HG03095 (cell line): ENCODE results near the gene HGD.
A peak's percentile ranks its signal among the peaks of the same experiment; 100 is the strongest.
"Not testable (repeated sequence)": the region's sequence is repeated elsewhere in the genome, so short reads cannot be mapped to it uniquely, and the experiment has no call there.

Source experiments
- ATAC-seq: cut with Tn5 transposase; IDR thresholded peaks from one replicate; pipeline ENCODE4 v1.9.1; 2021; ENCODE audit warnings: moderate library complexity; ENCODE audit not compliant: unreplicated experiment

HGD gene

DNA sequence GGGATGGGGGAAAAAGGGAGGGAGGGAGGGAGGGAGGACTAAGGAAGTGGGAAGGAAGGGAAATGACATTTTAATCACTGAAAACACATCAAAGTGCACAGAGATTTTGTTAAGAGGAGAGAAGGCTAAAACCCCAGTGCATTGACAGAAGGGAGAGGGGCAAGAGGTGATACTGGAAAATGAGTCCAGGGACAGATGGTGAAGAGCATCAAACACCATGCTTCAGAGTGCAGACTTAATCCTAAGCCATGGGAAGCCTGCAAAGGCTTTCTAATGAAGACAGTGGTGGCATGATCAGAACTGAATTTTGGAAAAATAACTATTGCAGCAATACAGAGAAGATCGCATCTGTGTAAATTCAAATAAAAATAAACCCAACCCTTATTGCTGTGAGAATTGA is 41.8 kb downstream of the HGD start:
- ATAC-seq = no peak

GRCh38 chr3:120638820-120639219 is 43.2 kb downstream of the HGD start:
- ATAC-seq = not testable (repeated sequence)

- no peak for ATAC-seq
These were observed 44.0 kb downstream of the HGD start for GRCh38 chr3:120637851-120638559.

- no peak for ATAC-seq
These were observed 45.1 kb downstream of the HGD start for GRCh38 chr3:120636795-120637401.

DNA sequence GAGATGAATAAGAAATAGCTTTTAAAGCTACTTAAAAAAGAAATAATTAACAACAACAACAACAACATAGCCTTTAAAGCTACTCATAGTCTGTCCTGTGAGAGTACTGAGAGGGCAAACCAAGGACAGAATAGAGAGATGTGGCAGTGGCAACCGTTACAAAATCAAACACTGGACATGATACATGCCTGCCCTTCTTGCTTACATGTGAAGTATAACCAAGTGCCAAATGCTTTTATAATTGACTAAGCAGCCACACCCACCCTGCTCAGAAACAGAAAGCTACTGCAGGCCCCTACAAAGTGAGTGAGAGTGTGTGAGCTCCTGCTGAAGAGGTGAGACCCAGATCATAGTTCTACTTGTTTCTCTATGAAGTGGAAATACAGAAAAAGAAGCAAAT is 47.5 kb downstream of the HGD start:
- ATAC-seq = no peak

DNA sequence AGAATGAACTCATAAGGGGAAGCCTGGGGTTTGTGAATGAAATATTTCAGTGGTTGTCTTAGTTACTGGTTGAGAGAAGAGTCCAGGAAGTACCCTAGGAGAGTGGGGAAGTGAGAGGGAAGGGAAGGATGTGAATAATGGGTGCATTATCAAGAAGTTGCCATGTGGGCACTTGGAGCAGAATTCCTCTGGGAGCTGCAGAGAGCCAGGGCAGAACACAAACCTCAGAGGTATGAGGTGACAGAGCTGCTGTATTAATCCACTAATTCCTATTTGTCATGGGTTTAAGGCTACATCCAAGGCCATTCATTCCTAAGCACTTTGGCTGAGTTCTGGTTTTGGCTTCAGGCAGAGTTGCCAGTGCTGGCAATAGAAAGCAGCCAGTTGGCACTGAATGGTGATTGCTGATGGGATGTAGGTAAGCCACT is 56.9 kb downstream of the HGD start:
- ATAC-seq = no peak

GRCh38 chr3:120623727-120624093 is 58.3 kb downstream of the HGD start:
- ATAC-seq = no peak

- no peak for ATAC-seq
These were observed 58.9 kb downstream of the HGD start for GRCh38 chr3:120622870-120623726.

DNA sequence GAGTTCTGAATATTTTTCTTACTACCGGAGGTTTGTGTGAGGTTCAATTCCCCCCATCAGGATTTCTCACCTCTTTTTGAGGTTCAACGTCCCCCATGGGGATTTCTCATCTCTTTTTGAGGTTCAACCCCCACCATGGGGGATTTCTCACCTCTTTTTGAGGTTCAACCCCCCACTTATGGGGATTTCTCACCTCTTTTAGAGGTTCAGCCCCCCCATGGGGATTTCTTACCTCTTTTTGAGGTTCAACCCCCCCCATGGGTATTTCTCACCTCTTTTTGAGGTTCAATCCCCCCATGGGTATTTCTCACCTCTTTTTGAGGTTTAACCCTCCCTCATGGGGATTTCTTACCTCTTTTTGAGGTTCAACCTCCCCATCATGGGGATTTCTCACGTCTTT is 59.6 kb downstream of the HGD start:
- no peak for ATAC-seq

GRCh38 chr3:120616745-120617144 is 65.3 kb downstream of the HGD start:
- not testable (repeated sequence) for ATAC-seq

DNA sequence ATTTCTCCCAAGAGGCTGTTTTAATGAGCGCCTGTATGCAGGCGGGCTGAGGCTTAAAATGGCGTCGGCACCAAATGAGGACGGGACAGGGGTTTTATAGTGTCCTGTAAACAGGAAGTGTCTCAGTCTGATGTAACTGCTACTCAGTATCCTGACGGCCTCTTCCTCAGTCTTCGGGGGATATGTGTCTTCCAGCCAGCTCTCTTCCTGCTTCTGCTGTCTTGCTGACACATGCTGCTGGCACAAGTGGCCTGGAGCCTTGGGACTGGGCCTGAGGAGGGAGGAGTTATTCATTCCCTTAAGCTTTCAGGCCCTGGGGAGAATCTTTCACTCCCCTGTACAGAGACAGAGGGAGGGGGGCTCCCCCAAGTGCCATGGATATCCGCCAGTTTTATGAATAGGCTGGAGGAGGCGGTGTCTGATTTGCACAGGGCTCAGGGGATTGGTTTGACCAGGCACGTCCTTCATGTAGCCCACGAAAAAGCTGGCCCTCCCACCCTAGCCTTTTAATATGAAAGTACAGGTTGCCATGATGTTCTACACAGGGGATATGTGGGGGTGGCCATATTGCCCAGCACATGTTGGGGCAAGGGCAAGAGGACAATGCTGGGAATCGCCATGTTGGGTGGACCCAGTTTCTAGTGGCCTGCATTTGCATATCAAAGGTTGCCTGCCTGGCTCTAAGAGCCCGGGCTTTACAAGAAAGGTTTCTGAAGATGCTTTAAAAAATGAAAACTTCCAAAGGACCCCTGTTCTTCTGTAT is 66.0 kb downstream of the HGD start:
- no peak for ATAC-seq

DNA sequence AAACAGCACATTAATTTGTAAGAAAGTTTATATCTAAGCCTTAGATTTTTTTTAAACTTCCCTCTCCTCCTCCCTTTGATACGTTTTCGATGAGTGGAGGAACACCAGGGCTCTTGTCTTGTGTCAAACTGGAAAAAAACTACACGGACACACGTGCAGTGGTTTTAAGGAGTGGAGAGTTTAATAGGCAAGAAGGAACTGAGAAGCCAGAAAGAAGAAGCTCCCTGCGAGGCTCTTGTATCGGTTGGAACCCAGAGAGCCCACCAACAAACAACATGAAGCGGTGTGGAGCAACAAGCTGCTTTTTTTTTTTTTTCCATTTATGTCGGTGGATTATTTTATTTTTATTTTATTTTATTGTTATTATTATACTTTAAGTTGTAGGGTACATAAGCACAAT is 67.3 kb downstream of the HGD start:
- ATAC-seq = no peak

GRCh38 chr3:120608506-120608905 is 73.5 kb downstream of the HGD start:
- no peak for ATAC-seq

DNA sequence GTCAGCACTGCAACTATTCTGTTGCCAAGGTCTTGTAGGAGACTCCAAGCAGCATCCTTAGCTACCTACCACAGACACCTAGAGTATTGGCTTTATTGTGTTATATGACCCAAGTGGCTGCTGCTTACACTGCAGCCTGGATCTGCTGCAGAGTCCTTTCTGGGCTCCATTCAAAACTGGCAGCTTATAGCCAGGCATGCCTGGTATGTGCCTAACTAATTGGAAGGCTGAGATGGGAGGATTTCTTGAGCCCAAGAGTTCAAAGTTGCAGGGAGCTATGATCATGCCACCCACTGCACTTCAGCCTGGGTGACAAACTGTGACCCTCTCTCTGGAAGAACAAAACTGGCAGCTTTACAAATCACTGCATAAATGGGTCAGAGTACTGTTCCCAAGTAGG is 77.3 kb downstream of the HGD start:
- no peak for ATAC-seq

DNA sequence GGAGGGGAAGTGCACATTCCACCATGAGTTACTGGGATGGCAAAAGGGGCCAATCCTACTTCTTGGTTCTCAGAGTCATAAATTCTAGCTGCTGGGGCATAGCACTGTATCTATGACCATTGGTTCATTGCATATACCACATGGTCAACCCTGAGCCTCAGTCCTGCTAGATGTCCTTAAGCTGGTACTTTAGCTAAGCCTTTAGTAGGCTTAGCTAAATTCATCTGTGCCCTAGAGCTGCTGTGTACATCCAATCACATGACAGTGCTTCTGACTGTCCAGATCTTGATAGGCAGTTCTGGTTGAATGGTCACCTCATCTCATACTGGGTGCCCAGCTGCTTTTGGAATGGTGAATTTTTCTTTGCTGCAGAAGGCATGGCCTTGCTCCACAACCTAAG is 77.7 kb downstream of the HGD start:
- no peak for ATAC-seq

DNA sequence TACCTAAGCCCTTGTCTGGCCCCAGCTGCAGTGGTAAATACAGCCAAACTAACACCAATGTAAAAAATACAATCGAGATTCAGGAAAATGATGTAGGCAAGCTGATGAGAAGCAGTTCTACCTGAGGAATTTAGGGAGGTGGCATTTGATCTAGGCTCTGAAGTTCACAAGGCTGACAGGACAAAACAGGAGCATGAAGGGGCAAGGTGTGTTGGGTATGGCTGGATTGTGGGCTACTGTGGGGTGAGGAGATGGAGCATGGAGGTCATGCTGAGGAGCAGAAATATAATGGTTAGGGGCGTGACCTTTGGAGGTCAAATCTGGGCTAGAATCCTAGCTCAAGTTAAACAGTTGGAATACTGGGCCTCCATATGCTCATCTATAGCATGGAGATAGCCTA is 79.4 kb downstream of the HGD start:
- no peak for ATAC-seq

DNA sequence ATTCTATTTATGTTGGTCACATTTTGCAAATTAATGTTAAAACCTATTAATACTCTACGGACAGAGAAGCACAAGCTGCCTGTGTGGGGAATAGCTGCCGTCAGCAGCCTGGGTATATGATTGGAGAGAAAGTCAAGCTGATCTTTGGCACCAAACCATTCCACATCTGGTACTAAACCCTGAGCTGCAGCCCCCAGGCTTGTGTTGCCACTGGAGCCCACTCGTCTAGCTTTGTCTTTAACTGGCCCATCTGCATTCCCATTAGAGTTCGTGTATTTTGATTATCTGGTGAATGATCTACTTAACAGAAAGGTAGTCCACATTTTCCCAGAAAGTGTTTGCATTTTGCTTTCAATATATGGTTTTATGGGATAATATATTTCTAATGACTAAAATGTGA is 80.5 kb downstream of the HGD start:
- no peak for ATAC-seq

DNA sequence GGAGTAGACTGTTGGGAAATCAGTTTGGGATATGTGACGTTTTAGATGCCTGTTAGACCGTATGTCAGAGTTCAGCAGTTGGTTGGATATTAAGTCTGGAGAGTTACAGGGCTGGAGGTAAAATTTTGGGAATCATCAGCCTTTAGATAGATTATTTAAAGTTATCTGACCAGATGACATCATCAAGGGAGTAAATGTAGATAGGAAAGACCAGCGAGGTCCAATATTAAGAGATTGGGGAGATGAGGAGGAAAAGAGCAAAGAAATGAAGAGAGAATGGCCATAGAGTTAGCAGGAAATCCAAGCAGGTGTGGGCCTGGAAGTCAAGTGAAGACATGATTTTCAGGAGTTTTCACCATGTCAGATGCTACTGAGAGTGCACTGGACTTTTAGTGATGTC is 82.8 kb downstream of the HGD start:
- ATAC-seq = no peak

DNA sequence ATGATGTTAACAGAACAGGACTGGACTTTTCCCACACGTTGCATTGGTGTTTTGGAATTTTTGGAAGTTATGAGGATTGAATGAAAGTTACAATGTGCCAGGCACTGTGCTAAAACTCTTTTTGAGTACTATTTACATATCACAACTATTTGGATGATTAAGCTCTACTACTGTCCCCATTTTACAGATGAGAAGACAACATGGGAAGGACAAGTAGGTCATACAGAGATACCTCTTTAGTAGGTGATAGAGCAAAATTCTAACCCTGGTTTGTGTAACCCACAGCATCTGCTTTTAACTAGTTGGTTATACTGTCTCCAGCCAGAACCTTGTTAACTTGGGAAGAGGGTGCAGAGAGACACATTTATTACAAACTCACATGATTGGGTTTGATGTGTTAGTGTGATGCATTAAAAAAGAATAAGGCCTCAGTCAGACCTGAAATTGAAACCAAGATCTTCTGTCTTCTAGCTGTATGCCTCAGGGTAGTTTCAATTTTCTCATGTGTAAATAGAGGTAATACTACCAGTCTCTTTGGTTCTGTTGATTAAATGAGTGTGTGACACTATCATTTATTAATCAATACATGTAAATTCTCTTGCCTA is 84.5 kb downstream of the HGD start:
- peak; percentile 43 for ATAC-seq

DNA sequence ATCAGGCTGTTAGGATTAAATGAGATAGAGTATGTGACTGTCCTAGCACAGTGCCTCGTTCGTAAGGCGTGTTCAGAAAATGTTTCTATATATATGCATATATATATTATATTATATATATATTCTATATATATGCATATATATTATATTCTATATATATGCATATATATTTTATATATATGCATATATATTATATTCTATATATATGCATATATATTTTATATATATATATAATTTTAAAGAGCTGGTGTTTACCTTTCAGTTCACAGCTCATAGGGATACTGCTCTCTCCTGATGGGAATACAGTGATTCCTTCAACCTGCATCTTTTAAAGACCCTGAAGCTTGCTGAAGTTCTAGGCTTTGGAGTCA is 85.2 kb downstream of the HGD start:
- ATAC-seq = no peak
